Smooth muscle cell (in vitro differentiated cells): ENCODE results near the gene HIVEP2. TPM values are rescaled to one million over a fixed set of nuclear protein-coding genes. Genes with fewer than 3 reads are reported as not detected.

Experiments
- DNase-seq: peaks from one replicate; lab custom pipeline; 2025; ENCODE audit not compliant: unreplicated experiment; lab: John Stamatoyannopoulos, UW
- H2AFZ ChIP-seq: fragments of 200-600 bp; sonication (generic); 2 replicates; pipeline ENCODE4 v1.6.0; 2016; ENCODE audit warnings: antibody characterized with exemption, low read depth, mild to moderate bottlenecking
- H3F3A ChIP-seq: fragments of 200-600 bp; sonication (generic); 2 replicates; pipeline ENCODE4 v1.6.0; 2017; ENCODE audit warnings: antibody characterized with exemption, low read depth
- H3K27ac ChIP-seq: fragments of 200-600 bp; sonication (generic); 2 replicates; pipeline ENCODE4 v1.5.1; 2016; ENCODE audit warnings: low read depth, mild to moderate bottlenecking
- H3K27me3 ChIP-seq: fragments of 200-600 bp; sonication (generic); 2 replicates; pipeline ENCODE4 v1.6.1; 2016; ENCODE audit warnings: low read depth, mild to moderate bottlenecking
- H3K36me3 ChIP-seq: fragments of 200-600 bp; sonication (generic); 2 replicates; pipeline ENCODE4 v1.5.1; 2016; ENCODE audit warnings: low read depth
- H3K4me1 ChIP-seq: fragments of 200-600 bp; sonication (generic); 2 replicates; pipeline ENCODE4 v1.5.1; 2016; ENCODE audit warnings: low read depth
- H3K4me2 ChIP-seq: fragments of 200-600 bp; sonication (generic); 2 replicates; pipeline ENCODE4 v1.6.0; 2016; ENCODE audit warnings: mild to moderate bottlenecking
- H3K4me3 ChIP-seq: fragments of 200-600 bp; sonication (generic); 2 replicates; pipeline ENCODE4 v1.5.1; 2016; ENCODE audit warnings: mild to moderate bottlenecking
- H3K79me2 ChIP-seq: fragments of 200-600 bp; sonication (generic); 2 replicates; pipeline ENCODE4 v1.6.0; 2016; ENCODE audit warnings: low read depth, mild to moderate bottlenecking
- H3K9ac ChIP-seq: fragments of 200-600 bp; sonication (generic); 2 replicates; pipeline ENCODE4 v1.6.0; 2016; ENCODE audit warnings: low read depth
- H3K9me3 ChIP-seq: fragments of 200-600 bp; sonication (generic); replicated peaks from 2 replicates; pipeline ENCODE4 v1.5.1; 2016; ENCODE audit warnings: low read depth
- H4K20me1 ChIP-seq: fragments of 200-600 bp; sonication (generic); 2 replicates; pipeline ENCODE4 v1.6.0; 2016; ENCODE audit warnings: low read depth
- WGBS: methylation state at CpG from one replicate; pipeline ENCODE4 v1.1.7; 2016; ENCODE audit warnings: low lambda C conversion rate; 5-methylcytosine and 5-hydroxymethylcytosine counted together
- polyA plus RNA-seq: library from polyadenylated mRNA; unstranded; fragments of >200 nt; fragmentation: Nextera tagmentation; extraction: Ambion mirVana; gene quantifications from 2 replicates; pipeline ENCODE4 v1.2.1, GENCODE V29; 2016
- total RNA-seq: library from RNA; depleted of rRNA; stranded (reverse); fragments of >200 nt; gene quantifications from 2 replicates; pipeline ENCODE4 v1.2.3, GENCODE V29; 2014
- TF ChIP-seq, protein P1 (sequence below): fragments of 200-600 bp; sonication (generic); IDR thresholded peaks from 2 replicates; pipeline ENCODE4 v1.5.1; 2017; ENCODE audit warnings: borderline replicate concordance, mild to moderate bottlenecking, antibody characterized with exemption; ENCODE audit not compliant: insufficient read depth, poor library complexity, severe bottlenecking

The HIVEP2 gene
- total and polyA plus RNA-seq, 2 experiments from 2014 or later: 3.2 to 12.5 TPM

- Histone ChIP-seq H3K79me2 (no peaks in the 10 kb centered on the region), H3K27ac (no peak overlapping the region), H4K20me1 (no peaks in the 10 kb centered on the region), H3K9me3 (no peaks in the 10 kb centered on the region), H2AFZ (no peak overlapping the region), H3K4me3 (no peak overlapping the region), H3K4me2 (no peak overlapping the region), H3K27me3 (no peaks in the 10 kb centered on the region), H3K4me1 (no peaks in the 10 kb centered on the region), H3K9ac (no peak overlapping the region), H3K36me3 (no peaks in the 10 kb centered on the region), H3F3A (no peaks in the 10 kb centered on the region)
- 90% methylated on average over 5 of the region's 5 CpGs for WGBS
- TF ChIP-seq, protein P1, sequence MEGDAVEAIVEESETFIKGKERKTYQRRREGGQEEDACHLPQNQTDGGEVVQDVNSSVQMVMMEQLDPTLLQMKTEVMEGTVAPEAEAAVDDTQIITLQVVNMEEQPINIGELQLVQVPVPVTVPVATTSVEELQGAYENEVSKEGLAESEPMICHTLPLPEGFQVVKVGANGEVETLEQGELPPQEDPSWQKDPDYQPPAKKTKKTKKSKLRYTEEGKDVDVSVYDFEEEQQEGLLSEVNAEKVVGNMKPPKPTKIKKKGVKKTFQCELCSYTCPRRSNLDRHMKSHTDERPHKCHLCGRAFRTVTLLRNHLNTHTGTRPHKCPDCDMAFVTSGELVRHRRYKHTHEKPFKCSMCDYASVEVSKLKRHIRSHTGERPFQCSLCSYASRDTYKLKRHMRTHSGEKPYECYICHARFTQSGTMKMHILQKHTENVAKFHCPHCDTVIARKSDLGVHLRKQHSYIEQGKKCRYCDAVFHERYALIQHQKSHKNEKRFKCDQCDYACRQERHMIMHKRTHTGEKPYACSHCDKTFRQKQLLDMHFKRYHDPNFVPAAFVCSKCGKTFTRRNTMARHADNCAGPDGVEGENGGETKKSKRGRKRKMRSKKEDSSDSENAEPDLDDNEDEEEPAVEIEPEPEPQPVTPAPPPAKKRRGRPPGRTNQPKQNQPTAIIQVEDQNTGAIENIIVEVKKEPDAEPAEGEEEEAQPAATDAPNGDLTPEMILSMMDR: no peak
- DNase-seq: no peak
Observed at GRCh38 chr6:142721215-142721920, 223.6 kb downstream of the HIVEP2 start.

DNA sequence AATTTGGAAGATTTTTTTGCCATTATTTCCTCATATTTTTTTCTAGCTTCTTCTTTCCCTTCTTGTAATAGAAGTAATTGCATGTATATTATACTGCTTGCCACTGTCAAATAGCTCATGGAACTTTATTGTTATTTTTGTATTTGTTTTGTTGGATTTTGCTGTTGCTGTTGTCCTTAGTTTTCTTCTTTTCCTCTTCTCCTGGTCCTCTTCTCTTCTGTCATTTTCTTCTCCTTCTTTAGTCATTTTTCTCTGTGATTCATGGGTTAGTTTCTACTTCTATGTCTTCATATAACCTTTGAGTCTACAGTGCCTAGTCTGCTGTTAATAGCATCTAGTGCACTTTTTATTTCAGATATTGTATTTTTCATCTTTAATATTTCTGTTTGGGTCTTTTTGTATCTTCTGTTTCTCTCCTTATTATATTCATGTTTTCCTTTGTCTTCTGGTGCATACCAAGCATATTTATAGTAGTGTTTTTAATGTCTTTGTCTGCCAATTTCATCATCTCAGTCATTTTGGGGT lies 226.2 kb downstream of the HIVEP2 start:
- no peak overlapping the region for H3K4me2 ChIP-seq
- peaks cover 3% of the 10 kb centered on the region for H3K27me3 ChIP-seq
- no peaks in the 10 kb centered on the region for H4K20me1 ChIP-seq
- H2AFZ ChIP-seq: no peak overlapping the region
- H3K27ac ChIP-seq: no peak overlapping the region
- no peak for DNase-seq
- no peaks in the 10 kb centered on the region for H3F3A ChIP-seq
- no peaks in the 10 kb centered on the region for H3K36me3 ChIP-seq
- no peaks in the 10 kb centered on the region for H3K79me2 ChIP-seq
- no peaks in the 10 kb centered on the region for H3K4me1 ChIP-seq
- TF ChIP-seq, protein P1: no peak
- no peak overlapping the region for H3K9ac ChIP-seq
- no peak overlapping the region for H3K4me3 ChIP-seq
- no peaks in the 10 kb centered on the region for H3K9me3 ChIP-seq

DNA sequence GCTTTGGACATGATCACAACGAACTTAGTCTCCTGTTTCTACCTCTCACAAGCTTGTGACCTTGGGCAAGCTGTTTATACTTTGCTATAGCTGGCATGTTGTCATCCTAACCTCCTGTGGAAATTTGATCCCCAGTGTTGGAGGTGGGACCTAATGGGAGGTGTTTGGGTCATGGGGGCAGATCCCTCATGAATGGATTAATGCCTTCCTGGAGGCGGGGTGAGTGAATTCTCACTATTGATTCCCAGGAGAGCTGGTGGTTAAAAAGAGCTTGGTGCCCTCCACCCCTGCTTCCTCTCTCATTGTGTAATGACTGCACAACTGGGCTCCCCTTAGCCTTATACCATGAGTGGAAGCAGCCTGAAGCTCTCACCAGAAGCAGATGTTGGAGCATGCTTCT lies 228.9 kb downstream of the HIVEP2 start:
- Histone ChIP-seq H3K9ac (no peak overlapping the region), H4K20me1 (no peaks in the 10 kb centered on the region), H3K4me3 (no peak overlapping the region), H3K36me3 (no peaks in the 10 kb centered on the region), H3K4me1 (no peaks in the 10 kb centered on the region), H3F3A (no peaks in the 10 kb centered on the region), H2AFZ (no peak overlapping the region), H3K27ac (no peak overlapping the region), H3K4me2 (no peak overlapping the region), H3K27me3 (peaks cover 3% of the 10 kb centered on the region), H3K79me2 (no peaks in the 10 kb centered on the region), H3K9me3 (no peaks in the 10 kb centered on the region)
- 87% methylated on average over 2 of the region's 2 CpGs for WGBS
- no peak for DNase-seq
- TF ChIP-seq, protein P1: no peak
